GM13977 (cell line): ENCODE results near the gene CYBRD1.

Experiments used
- DNase-seq: peaks from one replicate; pipeline ENCODE4 v3.0.0; 2012; ENCODE audit warnings: low spot score
- in situ Hi-C: fragments of 300-500 bp; cut with MboI; formaldehyde crosslinking; loops from one replicate; pipeline ENCODE4 v1.12.0; 2022; ENCODE audit warnings: low sequenced_read_pairs, low pct_unique_long_range_greater_than_20kb, mixed read lengths, inconsistent platforms; ENCODE audit not compliant: unreplicated experiment
- TF ChIP-seq, protein P1 (sequence below): IDR thresholded peaks from 2 replicates; pipeline ENCODE4 v1.5.1; 2012; ENCODE audit warnings: mild to moderate bottlenecking, control low read depth; ENCODE audit not compliant: insufficient read depth; ENCODE audit errors: extremely low read depth, missing control alignments

Gene CYBRD1

GRCh38 chr2:171564463-171564862 lies 42.2 kb downstream of the CYBRD1 start:
- no peak for DNase-seq
- TF ChIP-seq, protein P1, sequence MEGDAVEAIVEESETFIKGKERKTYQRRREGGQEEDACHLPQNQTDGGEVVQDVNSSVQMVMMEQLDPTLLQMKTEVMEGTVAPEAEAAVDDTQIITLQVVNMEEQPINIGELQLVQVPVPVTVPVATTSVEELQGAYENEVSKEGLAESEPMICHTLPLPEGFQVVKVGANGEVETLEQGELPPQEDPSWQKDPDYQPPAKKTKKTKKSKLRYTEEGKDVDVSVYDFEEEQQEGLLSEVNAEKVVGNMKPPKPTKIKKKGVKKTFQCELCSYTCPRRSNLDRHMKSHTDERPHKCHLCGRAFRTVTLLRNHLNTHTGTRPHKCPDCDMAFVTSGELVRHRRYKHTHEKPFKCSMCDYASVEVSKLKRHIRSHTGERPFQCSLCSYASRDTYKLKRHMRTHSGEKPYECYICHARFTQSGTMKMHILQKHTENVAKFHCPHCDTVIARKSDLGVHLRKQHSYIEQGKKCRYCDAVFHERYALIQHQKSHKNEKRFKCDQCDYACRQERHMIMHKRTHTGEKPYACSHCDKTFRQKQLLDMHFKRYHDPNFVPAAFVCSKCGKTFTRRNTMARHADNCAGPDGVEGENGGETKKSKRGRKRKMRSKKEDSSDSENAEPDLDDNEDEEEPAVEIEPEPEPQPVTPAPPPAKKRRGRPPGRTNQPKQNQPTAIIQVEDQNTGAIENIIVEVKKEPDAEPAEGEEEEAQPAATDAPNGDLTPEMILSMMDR: no peak
- in situ Hi-C loops: no loop called here

DNA sequence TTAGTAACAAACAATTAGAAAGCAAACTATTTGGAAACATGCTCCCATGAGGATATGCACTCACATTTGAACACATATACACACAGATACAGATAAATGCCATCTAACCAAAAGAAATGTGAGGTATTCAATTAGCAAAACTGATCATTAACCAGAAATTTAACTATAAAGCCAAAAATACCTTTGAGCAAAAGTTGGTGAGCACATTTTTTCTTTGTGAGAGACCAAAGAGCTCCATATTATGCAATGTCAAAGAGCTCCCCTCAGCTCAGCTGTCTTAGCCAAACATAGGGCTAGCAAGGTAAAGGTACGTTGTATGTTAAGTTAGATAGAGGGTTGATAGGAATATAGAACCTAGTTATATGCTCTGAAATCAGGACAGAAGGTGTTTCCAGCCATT lies 43.8 kb downstream of the CYBRD1 start:
- no peak for DNase-seq
- in situ Hi-C loops: no loop called here
- TF ChIP-seq, protein P1: no peak

GRCh38 chr2:171566753-171567152 lies 44.5 kb downstream of the CYBRD1 start:
- DNase-seq: no peak
- TF ChIP-seq, protein P1: no peak
- in situ Hi-C loops: no loop called here

DNA sequence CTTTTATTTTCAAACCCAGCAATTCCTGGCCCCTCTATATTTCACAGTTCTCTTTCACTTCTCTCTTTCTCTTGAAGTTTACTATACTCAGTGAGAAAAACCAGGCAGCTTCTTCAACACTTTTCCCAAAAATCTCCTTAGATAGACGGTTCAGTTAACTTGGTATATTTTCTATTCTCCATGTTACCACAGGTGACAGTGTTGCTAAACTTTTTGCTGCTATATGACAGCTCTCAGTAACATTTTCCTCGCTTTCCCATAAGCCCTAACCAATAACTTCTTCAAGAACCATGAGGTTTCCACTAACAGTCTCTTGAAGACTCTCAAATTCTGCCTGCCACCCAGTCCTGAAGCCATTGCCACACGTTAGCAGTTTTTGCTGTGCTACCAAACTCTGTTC lies 45.8 kb downstream of the CYBRD1 start:
- in situ Hi-C loops: no loop called here
- no peak for DNase-seq
- TF ChIP-seq, protein P1: no peak

- in situ Hi-C loops: no loop called here
- DNase-seq: no peak
- TF ChIP-seq, protein P1: no peak
Measured at GRCh38 chr2:171571721-171572120, 49.4 kb downstream of the CYBRD1 start.

DNA sequence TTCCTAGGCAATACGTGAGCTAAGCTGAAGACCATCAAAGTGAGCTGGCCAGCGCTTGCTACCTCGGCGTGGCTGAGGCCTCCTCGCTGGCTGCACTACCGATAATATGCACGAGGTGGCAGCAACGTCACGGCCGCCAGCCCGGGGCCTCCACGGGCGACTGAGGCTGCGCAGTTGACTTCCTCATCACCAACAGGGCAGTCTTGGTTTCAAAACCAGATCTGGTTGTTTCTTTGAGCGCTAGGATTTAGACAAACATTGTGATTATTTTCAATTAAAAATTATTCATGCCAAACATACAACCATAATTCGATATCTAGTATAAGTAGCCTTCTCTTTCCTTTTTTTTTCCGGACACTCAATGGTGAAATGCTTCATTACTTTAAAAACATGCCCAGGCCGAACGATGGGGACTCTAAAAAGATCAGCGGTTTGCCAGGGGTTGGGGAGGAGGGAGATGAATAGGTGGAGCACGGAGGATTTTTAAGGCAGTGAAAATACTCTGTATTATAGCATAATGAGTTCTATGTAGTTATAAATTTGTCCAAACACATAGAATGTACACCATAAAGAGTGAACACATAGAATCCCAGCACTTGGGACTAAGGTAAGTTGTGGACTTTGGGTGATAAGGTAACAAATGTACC lies 52.0 kb downstream of the CYBRD1 start:
- in situ Hi-C loops: no loop called here
- DNase-seq: peak; percentile 84
- TF ChIP-seq, protein P1: peak; percentile 93

GRCh38 chr2:171575606-171576005 lies 53.3 kb downstream of the CYBRD1 start:
- DNase-seq: no peak
- in situ Hi-C loops: loop anchor here (25.0 kb wide), 2 partner anchors 537 to 887 kb away; partner anchors contain the start of gene DLX2
- TF ChIP-seq, protein P1: no peak
